Endothelial cell of umbilical vein (primary cell): ENCODE data around the gene NPAT. TPM values are rescaled to one million over a fixed set of nuclear protein-coding genes. Genes with fewer than 3 reads are reported as not detected.

Source experiments
- BruUV-seq: library from RNA; stranded (reverse); fragments of 400-500 nt; replicated peaks from 2 replicates; lab custom pipeline; 2021; lab: Mats Ljungman, UMichigan
- CTCF ChIA-PET: fragments of 300-600, 350-600 bp; sonication (Branson Sonifier 250); formaldehyde crosslinking; loops from one replicate; lab custom pipeline; 2021; ENCODE audit warnings: antibody characterized with exemption, inconsistent platforms; lab: Charles Lee
- POLR2A ChIA-PET: fragments of 300-600, 350-600 bp; sonication (Branson Sonifier 250); formaldehyde crosslinking; loops from one replicate; lab custom pipeline; 2021; ENCODE audit warnings: antibody characterized with exemption, inconsistent platforms; lab: Charles Lee
- DNase-seq: peaks from one replicate; pipeline ENCODE4 v3.0.0-alpha.2; 2011; ENCODE audit warnings: low read depth, low spot score
- FAIRE-seq: peaks from 2 replicates; lab custom pipeline; 2011; peaks lifted over from hg19 to GRCh38; lab: Jason Lieb, UNC
- H2AFZ ChIP-seq: 2 replicates; pipeline ENCODE4 v1.6.0; 2012; ENCODE audit warnings: low read depth, low read length, control low read depth, inconsistent platforms
- H3K27ac ChIP-seq: 2 replicates; pipeline ENCODE4 v1.5.1; 2011; ENCODE audit warnings: low read depth, mild to moderate bottlenecking, control low read depth, low read length, moderate library complexity; ENCODE audit not compliant: insufficient read depth
- H3K27me3 ChIP-seq, 2 experiments: 2 replicates each; pipeline versions ENCODE4 v1.6.0 to v1.6.1; 2011; ENCODE audit warnings: low read length in 2 of 2, mixed read lengths in 1 of 2; ENCODE audit not compliant: control insufficient read depth in 2 of 2, insufficient read depth in 2 of 2
- H3K36me3 ChIP-seq, 2 experiments: 2 replicates in 1 of 2; 3 replicates in 1 of 2; pipeline ENCODE4 v1.5.1; 2011; ENCODE audit warnings: low read length in 2 of 2, mild to moderate bottlenecking in 1 of 2, moderate library complexity in 1 of 2; ENCODE audit not compliant: control insufficient read depth in 2 of 2, insufficient read depth in 2 of 2; ENCODE audit errors: extremely low read depth in 1 of 2
- H3K4me1 ChIP-seq: 3 replicates; pipeline ENCODE4 v1.5.1; 2011; ENCODE audit warnings: mild to moderate bottlenecking, low read length; ENCODE audit not compliant: control insufficient read depth, insufficient read depth; ENCODE audit errors: extremely low read depth
- H3K4me2 ChIP-seq: 2 replicates; pipeline ENCODE4 v1.6.1; 2011; ENCODE audit warnings: low read length, control low read depth, mixed read lengths; ENCODE audit not compliant: insufficient read depth
- H3K4me3 ChIP-seq, 3 experiments: fragments of 200-600 bp in 1 of 3; sonication (generic), shearing (Covaris generic) in 1 of 3; replicated peaks in 1 of 3; 2 replicates each; pipeline ENCODE4 v1.5.1; 2011 to 2016; ENCODE audit warnings: control low read depth in 3 of 3, low read length in 3 of 3, mild to moderate bottlenecking in 2 of 3, inconsistent platforms in 1 of 3, low read depth in 1 of 3, moderate library complexity in 1 of 3; ENCODE audit not compliant: insufficient read depth in 1 of 3
- H3K79me2 ChIP-seq: 2 replicates; pipeline ENCODE4 v1.6.0; 2012; ENCODE audit warnings: low read length, inconsistent platforms; ENCODE audit not compliant: control insufficient read depth, insufficient read depth
- H3K9ac ChIP-seq: replicated peaks from 2 replicates; pipeline ENCODE3; 2011; ENCODE audit warnings: low read length, control low read depth; ENCODE audit not compliant: insufficient read depth; ENCODE audit errors: extremely low read depth
- H3K9me1 ChIP-seq: replicated peaks from 3 replicates; pipeline ENCODE4 v1.6.0; 2011; ENCODE audit warnings: mild to moderate bottlenecking, low read length; ENCODE audit not compliant: control insufficient read depth, insufficient read depth; ENCODE audit errors: extremely low read depth
- H3K9me3 ChIP-seq: replicated peaks from 2 replicates; pipeline ENCODE4 v1.5.1; 2012; ENCODE audit warnings: low read length, inconsistent platforms; ENCODE audit not compliant: control insufficient read depth, insufficient read depth
- H4K20me1 ChIP-seq: replicated peaks from 2 replicates; pipeline ENCODE3; 2011; ENCODE audit warnings: mild to moderate bottlenecking, low read length; ENCODE audit not compliant: control insufficient read depth, insufficient read depth; ENCODE audit errors: extremely low read depth
- CTCF ChIP-seq, 2 donors: IDR thresholded peaks; 1 replicate in 1 of 2; 2 replicates in 1 of 2; pipeline ENCODE4 v1.5.1; 2011; ENCODE audit warnings: low read length in 2 of 2, mild to moderate bottlenecking in 2 of 2, moderate library complexity in 2 of 2, control low read depth in 1 of 2, inconsistent platforms in 1 of 2, low read depth in 1 of 2; ENCODE audit not compliant: insufficient read depth in 1 of 2; ENCODE audit errors: extremely low read depth in 1 of 2
- EZH2 ChIP-seq: IDR thresholded peaks from 2 replicates; pipeline ENCODE4 v1.6.1; 2012; ENCODE audit warnings: borderline replicate concordance, low read depth, mild to moderate bottlenecking, moderate library complexity, low read length, inconsistent platforms; ENCODE audit not compliant: severe bottlenecking
- FOS ChIP-seq: IDR thresholded peaks from 2 replicates; pipeline ENCODE4 v1.6.1; 2011; ENCODE audit warnings: mild to moderate bottlenecking, low read length, moderate library complexity, borderline replicate concordance; ENCODE audit not compliant: insufficient read depth
- GATA2 ChIP-seq: IDR thresholded peaks from 2 replicates; pipeline ENCODE4 v1.7.0; 2011; ENCODE audit warnings: low read depth, mild to moderate bottlenecking, moderate library complexity, mixed read lengths, low read length; ENCODE audit not compliant: insufficient read length, insufficient read depth
- JUN ChIP-seq: IDR thresholded peaks from 2 replicates; pipeline ENCODE4 v1.6.1; 2011; ENCODE audit warnings: borderline replicate concordance, low read depth; ENCODE audit not compliant: insufficient read length, insufficient read depth
- MAX ChIP-seq: IDR thresholded peaks from 2 replicates; pipeline ENCODE4 v1.6.1; 2011; ENCODE audit not compliant: insufficient read depth, insufficient read length
- MYC ChIP-seq: IDR thresholded peaks from one replicate; pipeline ENCODE4 v1.6.1; 2011; ENCODE audit warnings: mild to moderate bottlenecking, low read depth, low read length
- POLR2A ChIP-seq: IDR thresholded peaks from 2 replicates; pipeline ENCODE4 v1.6.1; 2012; ENCODE audit warnings: low read depth, mild to moderate bottlenecking, control low read depth, low read length
- POLR2AphosphoS5 ChIP-seq: IDR thresholded peaks from 2 replicates; pipeline ENCODE4 v1.6.1; 2012; ENCODE audit warnings: low read depth, mild to moderate bottlenecking, control low read depth, low read length, moderate library complexity; ENCODE audit not compliant: insufficient read depth
- dilution Hi-C: fragments of 300-500 bp; cut with MboI; formaldehyde crosslinking; loops from one replicate; pipeline ENCODE4 v1.15.0; 2019; ENCODE audit warnings: low sequenced_read_pairs; ENCODE audit not compliant: extremely low pct_ligation_motif_present
- intact Hi-C: fragments of 100-400 bp; cut with micrococcal nuclease; formaldehyde crosslinking; loops from one replicate; pipeline ENCODE4 v1.10.0; 2022
- polyA plus RNA-seq, 4 experiments: library from polyadenylated mRNA; depleted of rRNA in 3 of 4; stranded (reverse) in 3 of 4; unstranded in 1 of 4; fragments of >200 nt; gene quantifications; 2 replicates each; pipeline versions ENCODE4 v1.2.1 to v1.2.3, GENCODE V29; 2011 to 2012; ENCODE audit warnings: missing spikeins in 1 of 4
- total RNA-seq: library from RNA; stranded (reverse); gene quantifications from 2 replicates; pipeline ENCODE4 v1.2.3, GENCODE V29; 2021

Gene NPAT
- total and polyA plus RNA-seq, 2 donors (not counting 3 experiments of a cell fraction or from before 2014, with no cell fraction given), result 4.4 to 19.0 TPM

DNA sequence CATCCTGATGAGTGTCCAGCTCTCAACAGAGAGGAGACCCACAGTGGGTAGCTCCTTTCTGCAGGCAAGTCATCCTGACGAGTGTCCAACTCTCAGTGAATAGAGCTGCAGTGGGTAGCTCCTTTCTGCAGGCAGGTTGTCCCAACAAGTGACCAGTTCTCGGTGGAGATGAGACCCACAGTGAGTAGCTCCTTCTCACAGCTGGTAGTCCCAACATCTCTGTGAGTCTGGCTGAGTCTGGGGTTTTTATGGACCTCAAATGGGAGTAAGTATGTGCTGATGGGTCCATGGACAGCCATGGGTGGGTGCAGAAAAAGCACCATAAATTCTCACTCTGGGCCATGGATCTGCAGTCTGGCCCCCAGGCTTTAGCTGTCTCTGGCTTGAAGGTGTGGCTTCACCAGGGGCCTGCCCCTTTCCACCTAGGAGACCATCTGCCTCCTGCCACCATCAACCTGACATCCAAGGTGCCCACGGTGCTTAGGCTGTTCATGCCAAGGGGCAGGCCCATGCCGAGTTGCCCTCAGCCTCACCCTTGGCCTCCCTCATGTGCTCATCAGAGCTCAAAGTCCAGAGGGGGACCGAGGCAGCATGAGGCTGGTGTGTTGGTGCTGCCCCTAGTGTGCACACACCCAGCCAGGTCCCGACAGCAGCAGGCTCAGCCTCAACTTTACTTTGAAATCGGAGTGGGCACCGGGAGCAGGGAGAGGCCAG, 15.3 kb downstream of the NPAT start:
- Histone ChIP-seq H3K36me3 (peaks cover 12 to 28% of the 10 kb centered on the region in 2 experiments), H4K20me1 (no peaks in the 10 kb centered on the region), H3K9me3 (no peaks in the 10 kb centered on the region), H3K9me1 (no peaks in the 10 kb centered on the region), H3K9ac (no peak overlapping the region), H3K4me3 (no peak overlapping the region), H3K4me1 (no peaks in the 10 kb centered on the region), H3K79me2 (peaks cover 58% of the 10 kb centered on the region), H3K4me2 (no peak overlapping the region), H3K27ac (no peak overlapping the region), H2AFZ (no peak overlapping the region), H3K27me3 (no peaks in the 10 kb centered on the region)
- BruUV-seq, result no TSS peak
- DNase-seq, result no peak
- TF ChIP-seq JUN (no peak), POLR2A (no peak), MYC (no peak), EZH2 (no peak), CTCF (IDR thresholded peaks at IDR 0.05; ENCODE audit: extremely low read depth in 1 of 2, insufficient read depth in 1 of 2, low read depth in 1 of 2, low read length in 2 of 2) (no peak), MAX (no peak), FOS (no peak), GATA2 (no peak), POLR2AphosphoS5 (no peak)
- CTCF ChIA-PET, result no interaction called here
- dilution Hi-C loops (no loop called here), intact Hi-C loops (no loop called here)
- no peak for FAIRE-seq
- POLR2A ChIA-PET, result no interaction called here
